ENCODE results near the gene ERICH2.

Gene ERICH2

DNA sequence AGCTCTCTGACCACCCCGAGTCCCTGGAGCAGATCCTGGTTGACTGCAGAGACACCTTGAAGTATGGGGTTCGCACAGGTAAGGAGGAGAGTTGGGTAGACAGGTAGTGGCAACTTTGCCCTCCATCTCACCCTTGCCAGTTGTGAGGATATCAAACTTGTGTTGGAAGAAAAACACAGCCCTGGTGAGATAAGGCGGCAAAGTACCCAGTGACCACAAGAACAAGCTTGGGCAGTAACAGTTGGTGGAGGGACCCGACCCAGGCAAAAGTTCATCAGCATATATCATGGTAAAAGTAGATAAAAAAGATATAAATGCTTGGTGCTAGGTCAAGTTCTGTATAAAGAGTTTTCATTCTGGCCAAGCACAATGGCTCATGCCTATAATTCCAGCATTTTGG lies 60.9 kb downstream of the ERICH2 start (continued):
- TF ChIP-seq, protein P1, sequence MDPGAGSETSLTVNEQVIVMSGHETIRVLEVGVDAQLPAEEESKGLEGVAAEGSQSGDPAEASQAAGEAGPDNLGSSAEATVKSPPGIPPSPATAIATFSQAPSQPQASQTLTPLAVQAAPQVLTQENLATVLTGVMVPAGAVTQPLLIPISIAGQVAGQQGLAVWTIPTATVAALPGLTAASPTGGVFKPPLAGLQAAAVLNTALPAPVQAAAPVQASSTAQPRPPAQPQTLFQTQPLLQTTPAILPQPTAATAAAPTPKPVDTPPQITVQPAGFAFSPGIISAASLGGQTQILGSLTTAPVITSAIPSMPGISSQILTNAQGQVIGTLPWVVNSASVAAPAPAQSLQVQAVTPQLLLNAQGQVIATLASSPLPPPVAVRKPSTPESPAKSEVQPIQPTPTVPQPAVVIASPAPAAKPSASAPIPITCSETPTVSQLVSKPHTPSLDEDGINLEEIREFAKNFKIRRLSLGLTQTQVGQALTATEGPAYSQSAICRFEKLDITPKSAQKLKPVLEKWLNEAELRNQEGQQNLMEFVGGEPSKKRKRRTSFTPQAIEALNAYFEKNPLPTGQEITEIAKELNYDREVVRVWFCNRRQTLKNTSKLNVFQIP (CRISPR knock-in tag; IDR thresholded peaks at IDR 0.05; ENCODE audit: borderline replicate concordance, low read depth) = no peak

DNA sequence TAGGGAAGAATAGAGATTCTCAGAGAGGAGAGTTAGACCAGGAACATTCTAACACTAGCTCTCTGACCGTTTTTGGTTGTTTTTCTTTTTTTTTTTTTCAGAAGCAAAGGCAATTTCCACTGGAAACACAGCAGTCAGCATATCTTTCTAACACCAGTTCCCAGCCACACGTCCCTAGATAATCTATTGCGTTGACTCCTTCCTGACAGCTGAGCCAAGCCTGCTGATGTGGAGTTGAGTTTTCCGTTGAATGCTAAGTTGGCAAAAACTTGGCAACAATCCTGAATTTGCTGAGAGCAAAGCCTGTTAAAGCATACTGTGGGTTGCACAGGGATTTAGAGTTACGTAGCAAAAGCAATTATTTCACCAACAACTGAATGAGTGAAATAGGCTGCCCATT lies 65.8 kb downstream of the ERICH2 start:
- TF ChIP-seq ZFP3 (CRISPR knock-in tag; IDR thresholded peaks at IDR 0.05) (no peak), PPARA (CRISPR knock-in tag; IDR thresholded peaks at IDR 0.05; ENCODE audit: borderline replicate concordance) (no peak), RARB (CRISPR knock-in tag; IDR thresholded peaks at IDR 0.05) (no peak), PATZ1 (CRISPR knock-in tag; IDR thresholded peaks at IDR 0.05; ENCODE audit: borderline replicate concordance) (no peak), ISL1 (CRISPR knock-in tag; IDR thresholded peaks at IDR 0.05) (no peak), BACH2 (CRISPR knock-in tag; IDR thresholded peaks at IDR 0.05; ENCODE audit: borderline replicate concordance) (no peak), ZFP30 (CRISPR knock-in tag; IDR thresholded peaks at IDR 0.05) (no peak), SNAI2 (CRISPR knock-in tag; IDR thresholded peaks at IDR 0.05) (no peak), ZNF565 (CRISPR knock-in tag; conservative IDR thresholded peaks at IDR 0.05; ENCODE audit: low read depth) (no peak), ZC3H10 (CRISPR knock-in tag; IDR thresholded peaks at IDR 0.05) (no peak), TCF4 (CRISPR knock-in tag; IDR thresholded peaks at IDR 0.05; ENCODE audit: borderline replicate concordance) (no peak), GLIS3 (CRISPR knock-in tag; IDR thresholded peaks at IDR 0.05) (no peak), CREB5 (CRISPR knock-in tag; IDR thresholded peaks at IDR 0.05; ENCODE audit: low read depth) (no peak), CSDC2 (CRISPR knock-in tag; IDR thresholded peaks at IDR 0.05) (no peak), ARNTL (CRISPR knock-in tag; IDR thresholded peaks at IDR 0.05; ENCODE audit: borderline replicate concordance, low read depth) (no peak), ZNF8 (CRISPR knock-in tag; IDR thresholded peaks at IDR 0.05) (no peak)
- TF ChIP-seq, protein P2, sequence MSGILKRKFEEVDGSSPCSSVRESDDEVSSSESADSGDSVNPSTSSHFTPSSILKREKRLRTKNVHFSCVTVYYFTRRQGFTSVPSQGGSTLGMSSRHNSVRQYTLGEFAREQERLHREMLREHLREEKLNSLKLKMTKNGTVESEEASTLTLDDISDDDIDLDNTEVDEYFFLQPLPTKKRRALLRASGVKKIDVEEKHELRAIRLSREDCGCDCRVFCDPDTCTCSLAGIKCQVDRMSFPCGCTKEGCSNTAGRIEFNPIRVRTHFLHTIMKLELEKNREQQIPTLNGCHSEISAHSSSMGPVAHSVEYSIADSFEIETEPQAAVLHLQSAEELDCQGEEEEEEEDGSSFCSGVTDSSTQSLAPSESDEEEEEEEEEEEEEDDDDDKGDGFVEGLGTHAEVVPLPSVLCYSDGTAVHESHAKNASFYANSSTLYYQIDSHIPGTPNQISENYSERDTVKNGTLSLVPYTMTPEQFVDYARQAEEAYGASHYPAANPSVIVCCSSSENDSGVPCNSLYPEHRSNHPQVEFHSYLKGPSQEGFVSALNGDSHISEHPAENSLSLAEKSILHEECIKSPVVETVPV (CRISPR knock-in tag; IDR thresholded peaks at IDR 0.05) = no peak
- TF ChIP-seq, protein P3, sequence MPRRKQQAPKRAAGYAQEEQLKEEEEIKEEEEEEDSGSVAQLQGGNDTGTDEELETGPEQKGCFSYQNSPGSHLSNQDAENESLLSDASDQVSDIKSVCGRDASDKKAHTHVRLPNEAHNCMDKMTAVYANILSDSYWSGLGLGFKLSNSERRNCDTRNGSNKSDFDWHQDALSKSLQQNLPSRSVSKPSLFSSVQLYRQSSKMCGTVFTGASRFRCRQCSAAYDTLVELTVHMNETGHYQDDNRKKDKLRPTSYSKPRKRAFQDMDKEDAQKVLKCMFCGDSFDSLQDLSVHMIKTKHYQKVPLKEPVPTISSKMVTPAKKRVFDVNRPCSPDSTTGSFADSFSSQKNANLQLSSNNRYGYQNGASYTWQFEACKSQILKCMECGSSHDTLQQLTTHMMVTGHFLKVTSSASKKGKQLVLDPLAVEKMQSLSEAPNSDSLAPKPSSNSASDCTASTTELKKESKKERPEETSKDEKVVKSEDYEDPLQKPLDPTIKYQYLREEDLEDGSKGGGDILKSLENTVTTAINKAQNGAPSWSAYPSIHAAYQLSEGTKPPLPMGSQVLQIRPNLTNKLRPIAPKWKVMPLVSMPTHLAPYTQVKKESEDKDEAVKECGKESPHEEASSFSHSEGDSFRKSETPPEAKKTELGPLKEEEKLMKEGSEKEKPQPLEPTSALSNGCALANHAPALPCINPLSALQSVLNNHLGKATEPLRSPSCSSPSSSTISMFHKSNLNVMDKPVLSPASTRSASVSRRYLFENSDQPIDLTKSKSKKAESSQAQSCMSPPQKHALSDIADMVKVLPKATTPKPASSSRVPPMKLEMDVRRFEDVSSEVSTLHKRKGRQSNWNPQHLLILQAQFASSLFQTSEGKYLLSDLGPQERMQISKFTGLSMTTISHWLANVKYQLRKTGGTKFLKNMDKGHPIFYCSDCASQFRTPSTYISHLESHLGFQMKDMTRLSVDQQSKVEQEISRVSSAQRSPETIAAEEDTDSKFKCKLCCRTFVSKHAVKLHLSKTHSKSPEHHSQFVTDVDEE (CRISPR knock-in tag; IDR thresholded peaks at IDR 0.05) = no peak
- no peak for ATAC-seq

GRCh38 chr2:170840717-170841210 lies 70.6 kb downstream of the ERICH2 start:
- ATAC-seq = no peak
- TF ChIP-seq CSDC2 (CRISPR knock-in tag; IDR thresholded peaks at IDR 0.05) (no peak), ZNF8 (CRISPR knock-in tag; IDR thresholded peaks at IDR 0.05) (no peak)
- TF ChIP-seq, protein P3 (CRISPR knock-in tag; IDR thresholded peaks at IDR 0.05) = no peak

All from SK-N-SH treated with all-trans-retinoic acid at 6 μM for 48 hours (cell line).